DMS79 (cell line): ENCODE data around the gene NDUFA5.

Experiments
- DNase-seq: peaks from one replicate; lab custom pipeline; 2025; lab: John Stamatoyannopoulos, UW

The NDUFA5 gene

DNA sequence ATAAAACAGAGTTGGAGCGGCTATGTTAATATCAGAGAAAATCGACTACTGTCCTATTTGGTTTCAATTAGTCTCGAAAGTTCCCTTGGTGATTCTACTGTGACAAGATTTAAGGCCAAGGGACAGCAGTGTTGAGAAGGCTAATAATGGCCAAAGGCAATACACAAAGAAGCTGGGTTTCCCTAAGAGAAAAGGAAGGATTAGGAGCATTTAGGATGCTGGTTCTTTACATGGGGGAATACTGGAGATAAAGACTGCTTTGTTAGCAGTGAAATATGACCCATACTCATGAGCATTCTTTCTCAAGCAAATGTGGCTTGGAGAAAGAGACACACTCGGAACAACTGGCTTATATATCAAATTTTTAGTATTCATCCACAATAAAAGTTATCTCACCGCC is 55.4 kb downstream of the NDUFA5 start:
- no peak for DNase-seq

DNA sequence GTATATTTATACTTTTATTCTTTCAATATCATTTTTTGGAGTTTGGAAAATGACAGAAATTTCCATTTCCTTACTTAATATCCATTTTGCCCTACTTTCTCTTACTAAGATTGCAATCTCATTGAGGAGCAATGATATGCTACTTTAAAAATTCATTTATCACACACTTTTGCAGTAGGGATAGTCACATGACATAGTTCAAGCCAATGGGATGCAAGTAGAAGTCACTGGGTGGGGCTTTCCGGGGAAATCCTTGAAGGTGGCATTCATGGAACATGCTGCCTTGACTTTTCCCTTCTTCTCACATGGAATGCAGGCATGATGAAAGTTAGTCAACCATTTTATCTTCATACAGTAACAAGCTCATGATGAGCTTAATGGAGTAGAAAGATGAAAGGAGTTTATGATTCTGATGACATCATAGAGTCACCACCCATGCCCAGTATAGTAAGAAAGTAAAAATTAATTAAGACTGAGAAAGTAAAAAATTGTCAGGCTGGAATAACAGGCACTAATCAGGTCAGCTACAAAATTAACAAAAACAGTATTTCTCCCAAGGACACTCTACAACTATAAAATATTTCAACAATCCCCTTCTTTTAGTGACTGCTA is 56.6 kb downstream of the NDUFA5 start:
- no peak for DNase-seq

DNA sequence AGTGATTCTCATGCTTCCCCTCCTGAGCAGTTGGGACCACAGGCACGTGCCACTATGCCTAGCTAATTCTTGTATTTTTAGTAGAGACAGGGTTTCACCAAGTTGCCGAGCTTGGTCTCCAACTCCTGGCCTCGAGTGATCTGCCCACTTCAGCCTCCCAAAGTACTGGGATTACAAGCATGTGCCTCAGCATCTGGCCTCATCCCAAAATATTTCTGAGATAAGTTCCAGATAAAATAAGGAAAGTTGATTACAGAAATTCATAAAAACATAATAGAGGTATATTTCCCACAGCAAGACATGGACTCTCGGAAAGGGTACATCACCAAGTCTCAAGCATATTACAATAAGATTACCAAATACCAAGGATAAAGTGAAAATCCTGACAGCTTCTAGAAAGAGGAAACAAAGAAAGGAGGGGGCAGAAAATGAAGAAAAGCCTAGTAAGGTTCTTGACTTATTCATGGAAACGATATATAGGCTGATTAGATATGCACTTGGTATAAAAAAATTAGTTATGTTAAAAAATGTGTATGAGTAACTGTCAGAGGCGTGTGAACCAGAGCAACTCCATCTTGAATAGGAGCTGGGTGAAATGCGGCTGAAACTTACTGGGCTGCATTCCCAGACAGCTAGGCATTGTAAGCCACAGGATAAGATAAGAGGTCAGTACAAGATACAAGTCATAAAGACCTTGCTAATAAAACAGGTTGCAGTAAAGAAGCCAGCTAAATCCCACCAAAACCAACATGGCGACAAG is 58.2 kb downstream of the NDUFA5 start:
- DNase-seq, result no peak

DNA sequence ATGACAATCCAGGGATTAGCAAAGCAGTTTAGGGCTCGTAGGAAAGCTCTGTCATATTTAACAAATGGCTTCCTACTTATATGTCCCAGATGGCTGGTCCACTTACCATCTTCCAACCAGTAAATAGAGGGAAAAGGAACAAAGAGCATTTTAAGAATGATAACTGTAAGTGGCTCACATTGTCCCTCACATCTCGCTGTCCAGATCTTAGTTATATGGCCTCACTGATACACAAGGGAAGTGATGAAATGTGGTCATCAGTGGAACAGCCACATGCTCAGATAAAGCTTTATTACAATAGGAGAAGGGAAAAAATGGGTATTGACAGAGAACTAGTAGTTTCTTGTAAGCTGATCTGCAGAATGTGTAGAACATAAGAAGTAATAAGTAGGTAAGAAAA is 59.0 kb downstream of the NDUFA5 start:
- DNase-seq, result no peak

DNA sequence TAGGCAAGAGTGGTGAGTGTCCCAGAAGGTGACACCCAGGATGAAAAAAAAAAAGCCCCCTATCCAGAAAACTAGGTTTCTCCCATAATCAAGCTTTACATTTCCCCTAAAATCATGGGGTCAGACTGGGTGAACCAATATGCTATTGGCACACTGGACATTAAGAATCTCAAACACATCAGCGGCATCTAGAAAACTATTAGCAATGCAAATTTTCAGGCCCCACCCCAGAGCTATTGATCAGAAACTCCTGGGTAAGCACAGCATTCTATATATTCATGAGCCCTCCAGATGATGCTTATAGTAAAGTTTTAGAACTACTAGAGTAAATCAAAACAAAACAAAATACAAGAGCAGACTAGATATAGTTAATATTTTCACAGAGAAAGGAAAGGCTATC is 59.6 kb downstream of the NDUFA5 start:
- no peak for DNase-seq

DNA sequence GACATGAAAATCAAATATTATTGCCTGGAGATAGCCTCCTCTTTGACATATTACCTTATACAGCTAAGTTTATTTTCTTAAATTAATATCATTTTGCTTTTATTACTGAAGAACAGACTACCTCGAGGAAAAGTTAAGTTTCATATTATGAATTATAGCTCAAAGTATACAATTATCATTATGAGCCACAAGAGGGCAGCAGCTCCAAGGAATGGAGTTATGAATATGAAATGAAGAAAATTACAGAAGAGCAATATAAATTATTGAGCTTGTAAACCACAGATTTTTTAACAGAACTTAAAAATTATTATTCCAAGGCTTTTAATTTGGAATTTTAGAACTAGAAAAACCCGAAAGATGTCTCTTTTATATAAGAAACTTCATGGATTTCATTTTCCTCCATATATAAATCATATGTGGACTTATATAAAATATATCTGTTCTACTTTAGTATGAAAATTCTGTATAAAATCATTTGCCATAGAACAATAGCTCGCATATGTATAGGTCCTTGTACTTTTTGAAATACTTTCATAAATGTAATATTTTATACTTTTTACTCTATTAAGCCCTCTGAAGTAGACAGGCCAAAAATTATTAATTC is 63.3 kb downstream of the NDUFA5 start:
- DNase-seq, result no peak

DNA sequence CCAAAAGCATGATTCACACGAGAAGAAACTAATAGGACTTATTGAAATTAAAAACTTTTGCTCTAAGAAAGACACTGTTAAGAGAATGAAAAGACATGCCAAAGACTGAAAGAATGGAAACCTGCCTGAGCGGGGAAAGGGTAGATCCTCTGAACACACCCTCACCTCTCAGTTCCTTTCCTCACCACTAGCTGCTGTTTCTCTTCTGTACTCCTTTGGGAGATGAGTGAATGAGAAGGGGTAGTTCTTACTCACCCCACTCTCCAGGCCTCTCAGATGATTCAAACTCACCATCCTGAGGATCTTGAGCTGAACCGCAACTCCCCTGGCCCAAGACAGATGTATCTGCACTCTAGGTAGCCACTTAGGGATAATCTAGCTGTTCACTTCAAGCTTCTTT is 65.1 kb downstream of the NDUFA5 start:
- DNase-seq, result no peak
